Activated CD4-positive, alpha-beta T cell treated with anti-CD3 and anti-CD28 coated beads, Interleukin-2, Interleukin-4, amounts not matched to agents 100 ng/mL and 50 ng/mL, durations not matched to agents 16 hours and 8 hours (primary cell): ENCODE data around the gene M1AP.
A peak's percentile ranks its signal among the peaks of the same experiment; 100 is the strongest.

Experiments
- DNase-seq: peaks from one replicate; pipeline ENCODE4 v3.0.0-alpha.2; 2020; ENCODE audit warnings: low spot score

Gene M1AP

GRCh38 chr2:74548900-74549826 is 99.0 kb downstream of the M1AP start:
- no peak for DNase-seq

DNA sequence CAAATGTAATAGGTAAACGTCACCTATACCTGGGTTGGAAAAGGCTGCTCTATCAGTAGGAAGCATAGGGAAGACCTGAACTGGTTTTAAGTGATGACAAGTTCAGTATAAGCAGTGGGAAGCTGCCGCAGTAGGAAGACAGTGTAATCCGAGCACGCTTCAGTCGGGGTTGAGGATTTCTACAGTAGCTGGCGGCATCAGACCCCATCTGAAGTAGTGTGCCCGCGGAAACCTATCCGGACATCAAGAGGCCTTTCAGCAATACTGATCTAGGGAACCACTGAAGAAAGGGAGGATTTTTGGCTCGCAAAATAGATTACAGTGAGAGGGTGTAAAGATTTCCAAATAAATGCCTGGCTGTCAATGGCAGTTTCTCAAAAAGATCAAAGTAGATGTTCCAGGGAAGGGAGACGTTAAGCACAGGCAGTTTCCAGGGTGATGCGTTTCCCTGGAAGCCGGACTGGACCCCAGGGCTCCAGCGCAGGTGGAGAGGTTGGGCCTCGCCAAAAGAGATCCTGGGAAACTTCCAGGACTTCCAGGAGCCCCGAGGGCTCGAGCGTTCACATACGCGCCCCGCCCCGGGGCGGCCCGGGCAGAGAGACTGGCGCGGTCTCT is 99.7 kb downstream of the M1AP start:
- no peak for DNase-seq

- no peak for DNase-seq
These were observed 102.1 kb downstream of the M1AP start for GRCh38 chr2:74546004-74546403.

DNA sequence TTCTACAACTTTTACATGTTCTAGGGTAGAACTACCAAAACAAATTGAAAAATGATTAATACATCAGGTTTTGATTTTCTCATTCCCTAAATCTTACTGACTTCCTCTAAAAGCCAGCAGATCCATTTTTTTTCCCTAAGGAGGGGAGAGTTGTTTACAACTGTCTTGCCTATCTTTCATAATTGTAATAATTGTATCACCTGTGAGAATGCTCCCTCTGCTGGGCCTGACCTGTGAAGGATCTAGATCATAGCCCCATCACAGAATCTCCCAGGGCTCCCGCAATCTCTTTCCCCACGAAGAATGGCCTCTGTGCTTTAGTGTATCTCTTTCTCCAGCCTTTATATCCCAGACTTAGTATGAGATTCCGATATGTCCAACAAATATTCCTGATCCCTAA is 103.5 kb downstream of the M1AP start:
- DNase-seq = no peak

GRCh38 chr2:74542978-74543377 is 105.2 kb downstream of the M1AP start:
- no peak for DNase-seq

- DNase-seq = no peak
These were observed 107.8 kb downstream of the M1AP start for GRCh38 chr2:74540291-74540690.

DNA sequence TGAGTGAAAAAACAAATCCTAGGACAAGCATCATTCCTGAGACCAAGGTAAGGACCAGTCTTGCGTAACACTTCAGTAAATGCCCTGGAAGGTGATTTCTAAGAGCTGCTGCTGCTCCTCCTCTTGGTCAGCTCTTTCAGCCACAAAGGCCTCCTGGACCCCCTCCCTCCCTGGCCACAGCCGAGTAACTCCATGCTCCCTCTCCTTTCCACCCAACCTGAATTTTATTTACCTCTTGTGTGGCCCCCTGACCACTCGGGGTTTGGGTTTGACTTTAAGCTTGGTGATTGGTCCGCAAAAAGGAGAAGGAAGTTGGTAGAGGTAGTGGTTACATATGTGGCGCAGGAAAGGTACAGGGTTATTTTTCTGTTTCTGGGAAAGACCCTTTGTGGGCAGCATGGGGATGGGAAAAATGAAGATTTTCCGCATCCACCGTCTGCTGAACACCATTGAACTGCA is 109.2 kb downstream of the M1AP start:
- DNase-seq = no peak

GRCh38 chr2:74537140-74537539 is 111.0 kb downstream of the M1AP start:
- DNase-seq = no peak

GRCh38 chr2:74536166-74536950 is 111.8 kb downstream of the M1AP start:
- DNase-seq = no peak

DNA sequence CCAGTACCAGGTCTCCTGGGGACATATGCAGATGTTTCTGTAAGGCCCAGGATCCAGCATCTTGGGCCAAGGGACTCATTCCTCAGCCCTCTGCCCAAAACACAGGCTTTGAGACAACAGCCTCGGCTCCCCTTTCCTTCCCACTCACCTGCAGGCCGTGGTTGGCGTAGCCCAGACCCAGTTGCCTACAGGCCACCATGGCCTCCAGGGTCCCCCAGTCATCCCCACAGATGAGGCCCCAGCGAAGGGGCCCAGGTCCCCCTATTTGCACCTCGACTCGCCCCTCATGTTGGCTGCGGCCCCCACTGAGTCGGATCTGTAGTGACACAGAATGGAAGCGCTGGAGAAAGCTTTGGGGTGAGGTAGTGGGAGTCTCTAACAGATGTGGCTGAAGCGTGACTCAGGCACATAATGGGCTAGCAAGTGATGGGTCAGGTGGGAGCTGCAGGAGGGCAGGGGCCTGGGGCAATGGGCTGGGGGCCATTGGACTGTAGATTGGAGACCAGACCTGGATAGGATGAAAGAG is 112.6 kb downstream of the M1AP start:
- no peak for DNase-seq

GRCh38 chr2:74534411-74534810 is 113.7 kb downstream of the M1AP start:
- no peak for DNase-seq

DNA sequence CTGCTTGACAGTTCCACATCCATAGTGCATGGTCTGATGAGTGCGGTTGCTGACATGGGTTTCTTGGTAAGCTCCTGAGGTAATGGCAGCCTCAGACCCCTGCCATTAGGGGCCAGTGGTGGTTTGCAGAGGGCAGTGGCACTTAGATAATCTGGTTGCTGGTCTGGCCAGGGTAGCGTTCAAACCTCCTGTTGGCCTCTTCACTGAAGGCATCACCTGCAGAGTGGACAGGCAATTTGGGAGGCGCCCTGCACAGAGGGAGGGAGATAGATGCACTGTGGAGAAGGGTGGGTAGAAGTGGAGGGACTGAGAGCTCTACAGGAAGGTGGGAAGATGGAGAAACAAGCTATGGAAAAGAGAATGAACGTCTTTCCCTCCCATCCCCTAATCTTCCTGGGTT is 114.7 kb downstream of the M1AP start:
- no peak for DNase-seq

DNA sequence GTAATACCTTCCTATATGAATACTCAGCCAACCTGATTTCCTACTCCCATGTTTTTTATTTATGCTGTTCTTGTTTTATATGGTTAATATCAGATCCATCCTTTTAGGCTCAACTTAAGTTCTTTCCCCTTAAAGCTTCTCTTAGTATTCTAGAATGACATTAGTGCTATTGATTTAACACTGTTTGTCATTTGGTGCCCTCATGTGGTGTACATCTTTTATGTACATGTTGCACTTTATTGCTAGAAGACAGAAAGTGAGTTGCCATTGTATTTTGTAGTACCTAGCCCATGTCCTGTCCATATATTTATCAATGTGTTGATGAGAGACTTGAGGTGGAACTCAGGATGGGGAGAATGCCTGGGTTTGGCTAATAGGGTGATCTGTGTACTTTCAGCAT is 115.9 kb downstream of the M1AP start:
- peak; percentile 38 for DNase-seq

GRCh38 chr2:74531666-74532065 is 116.5 kb downstream of the M1AP start:
- no peak for DNase-seq

DNA sequence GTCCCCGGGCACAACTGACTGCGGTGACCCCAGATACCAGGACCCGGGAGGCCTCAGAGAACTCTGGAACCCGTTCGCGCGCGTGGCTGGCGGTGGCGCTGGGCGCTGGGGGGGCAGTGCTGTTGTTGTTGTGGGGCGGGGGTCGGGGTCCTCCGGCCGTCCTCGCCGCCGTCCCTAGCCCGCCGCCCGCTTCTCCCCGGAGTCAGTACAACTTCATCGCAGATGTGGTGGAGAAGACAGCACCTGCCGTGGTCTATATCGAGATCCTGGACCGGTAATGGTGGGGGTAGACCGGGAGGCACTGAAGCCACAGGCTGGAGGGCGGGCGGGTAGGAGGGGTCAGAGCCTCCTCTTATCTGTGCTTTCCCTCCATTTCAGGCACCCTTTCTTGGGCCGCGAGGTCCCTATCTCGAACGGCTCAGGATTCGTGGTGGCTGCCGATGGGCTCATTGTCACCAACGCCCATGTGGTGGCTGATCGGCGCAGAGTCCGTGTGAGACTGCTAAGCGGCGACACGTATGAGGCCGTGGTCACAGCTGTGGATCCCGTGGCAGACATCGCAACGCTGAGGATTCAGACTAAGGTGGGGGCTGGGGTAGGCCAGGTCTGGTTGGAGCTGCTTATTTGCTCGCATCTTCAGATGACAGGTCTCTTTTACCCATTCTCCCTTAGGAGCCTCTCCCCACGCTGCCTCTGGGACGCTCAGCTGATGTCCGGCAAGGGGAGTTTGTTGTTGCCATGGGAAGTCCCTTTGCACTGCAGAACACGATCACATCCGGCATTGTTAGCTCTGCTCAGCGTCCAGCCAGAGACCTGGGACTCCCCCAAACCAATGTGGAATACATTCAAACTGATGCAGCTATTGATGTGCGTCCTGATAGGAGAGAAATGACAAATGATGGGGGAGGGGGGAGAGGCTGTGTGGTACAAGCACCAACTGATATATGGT is 117.6 kb downstream of the M1AP start:
- DNase-seq = peak; percentile 75

DNA sequence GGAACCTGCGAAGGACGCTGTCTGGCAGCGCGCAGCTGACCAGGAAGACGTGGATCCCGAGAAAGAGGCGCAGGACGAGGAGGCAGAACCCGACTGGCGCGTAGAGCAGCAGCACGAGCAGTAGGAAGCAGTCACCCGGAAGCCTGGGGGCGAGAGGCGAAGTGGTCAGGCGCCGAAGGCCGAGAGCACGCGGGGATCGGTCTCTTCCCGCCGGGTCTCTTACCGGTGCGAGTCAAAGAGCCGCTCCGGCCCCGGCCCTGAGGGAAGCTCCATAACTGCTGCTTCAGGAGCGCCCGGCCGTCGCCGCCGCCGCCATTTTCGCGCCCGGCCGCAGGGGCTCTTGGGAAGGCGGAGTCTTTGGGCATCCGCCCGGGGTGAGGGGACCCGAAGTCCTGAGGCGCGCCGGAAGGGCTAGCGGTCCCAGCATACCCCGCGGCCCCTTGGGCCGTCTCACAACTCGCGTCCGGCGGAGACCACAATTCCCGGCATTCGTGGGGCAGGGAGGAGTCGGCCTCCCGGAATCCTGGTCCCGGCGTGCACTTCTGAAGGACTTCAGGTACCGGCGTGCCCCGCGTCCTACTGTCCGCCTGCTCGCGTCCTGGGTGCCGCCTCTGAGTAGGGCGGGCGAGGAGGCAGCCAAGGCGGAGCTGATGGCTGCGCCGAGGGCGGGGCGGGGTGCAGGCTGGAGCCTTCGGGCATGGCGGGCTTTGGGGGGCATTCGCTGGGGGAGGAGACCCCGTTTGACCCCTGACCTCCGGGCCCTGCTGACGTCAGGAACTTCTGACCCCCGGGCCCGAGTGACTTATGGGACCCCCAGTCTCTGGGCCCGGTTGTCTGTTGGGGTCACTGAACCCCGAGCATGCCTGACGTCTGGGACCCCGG is 118.5 kb downstream of the M1AP start, which contains the start of the genes AUP1 and HTRA2:
Gene AUP1 (minus strand): TSS at position 350 of the 882 bp plus-strand sequence. CDS start 77 bp downstream, at position 273.
Gene HTRA2 (plus strand): TSS at position 577 of the 882 bp plus-strand sequence. CDS start 74 bp downstream, at position 651.
- peak; percentile 98 for DNase-seq

DNA sequence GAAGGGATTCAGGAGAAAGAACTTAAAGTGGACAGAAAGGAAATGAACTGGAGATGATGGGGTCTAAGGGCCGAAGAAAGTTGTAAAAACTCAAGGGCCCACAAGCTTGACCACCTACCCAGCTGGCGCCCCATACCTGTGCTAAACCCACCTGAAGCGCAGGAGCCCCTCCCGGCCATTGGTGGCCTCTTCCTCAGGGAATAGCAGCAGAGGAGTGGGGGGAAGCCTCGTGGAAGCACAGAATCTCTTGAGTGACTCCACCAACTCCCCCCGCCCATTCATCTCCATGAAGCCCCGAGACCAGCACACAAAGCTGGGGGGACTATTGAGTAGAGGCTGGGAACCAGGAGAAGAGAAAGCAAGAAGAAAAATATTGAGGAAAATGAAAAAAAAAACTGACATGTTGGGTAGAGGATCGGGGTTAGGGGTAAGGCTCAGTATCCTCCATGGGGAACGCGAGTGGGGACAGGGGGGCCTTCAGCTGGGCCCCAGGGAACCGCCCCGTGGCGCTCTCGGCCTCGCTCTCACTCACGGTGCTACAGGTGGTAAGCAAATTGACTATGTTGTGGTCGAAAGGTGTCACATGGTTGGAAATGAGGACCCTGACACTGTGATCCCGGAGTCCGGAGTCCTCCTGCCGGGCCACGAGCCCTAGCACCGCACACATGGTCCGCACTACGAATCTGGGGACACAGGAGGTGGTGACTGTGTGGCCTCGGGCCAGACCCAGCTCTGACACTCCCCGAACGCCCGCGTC is 119.4 kb downstream of the M1AP start:
- no peak for DNase-seq

- no peak for DNase-seq
These were observed 120.4 kb downstream of the M1AP start for GRCh38 chr2:74527741-74528140.

DNA sequence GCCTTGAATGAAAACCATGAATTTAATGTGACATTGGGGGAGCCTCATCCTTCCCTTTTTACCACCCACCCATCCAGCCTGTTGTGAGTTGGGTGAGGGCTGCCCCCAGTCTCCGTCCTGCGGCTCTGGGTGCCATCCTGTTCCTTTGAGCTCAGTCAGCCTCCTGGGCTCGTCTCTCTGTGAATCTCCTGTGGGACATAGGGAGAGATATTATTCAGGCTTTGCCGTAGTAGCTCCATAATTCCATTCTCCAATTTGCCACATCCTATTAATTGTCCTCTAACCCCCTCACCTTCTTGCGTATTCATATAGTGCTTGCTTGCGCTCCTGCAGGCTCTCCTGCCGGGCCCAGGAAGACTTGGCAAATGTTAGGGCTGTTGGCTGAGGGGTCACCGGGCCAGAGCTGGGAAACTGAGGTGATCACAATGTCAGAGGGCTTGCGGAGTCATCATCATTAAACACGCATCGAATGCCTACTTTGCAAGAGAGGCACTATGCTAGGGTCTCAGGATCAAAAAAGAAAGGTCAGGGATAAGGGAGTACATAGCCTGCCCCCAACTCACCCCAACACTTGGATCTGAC is 121.4 kb downstream of the M1AP start:
- DNase-seq = no peak
